Esophagus muscularis mucosa (tissue), 4 donors: ENCODE results near the gene NNT. TPM values are rescaled to one million over a fixed set of nuclear protein-coding genes. Genes with fewer than 3 reads are reported as not detected.
A peak's percentile ranks its signal among the peaks of the same experiment; 100 is the strongest.

ENCODE experiments used
- DNase-seq: peaks from one replicate; pipeline ENCODE4 v3.0.0-alpha.2; 2017; ENCODE audit errors: extremely low spot score
- H3K27ac ChIP-seq, 4 donors: fragments of 200-600 bp; sonication (generic); replicated peaks in 1 of 4; 1 replicate in 3 of 4; 2 replicates in 1 of 4; pipeline ENCODE4 v1.5.1; 2016 to 2019; ENCODE audit warnings: mild to moderate bottlenecking in 1 of 4
- H3K27me3 ChIP-seq, 4 donors: fragments of 200-600 bp; sonication (generic); one replicate each; pipeline versions ENCODE4 v1.5.1 to v1.6.0; 2016 to 2019
- H3K36me3 ChIP-seq, 4 donors: fragments of 200-600 bp; sonication (generic); one replicate each; pipeline ENCODE4 v1.5.1; 2016 to 2019
- H3K4me1 ChIP-seq, 4 donors: fragments of 200-600 bp; sonication (generic); one replicate each; pipeline ENCODE4 v1.5.1; 2016 to 2019
- H3K4me3 ChIP-seq, 4 donors: fragments of 200-600 bp; sonication (generic); 1 replicate in 2 of 4; 2 replicates in 2 of 4; pipeline ENCODE4 v1.5.1; 2016 to 2019; ENCODE audit warnings: mild to moderate bottlenecking in 4 of 4, moderate library complexity in 1 of 4
- H3K9me3 ChIP-seq, 4 donors: fragments of 200-600 bp; sonication (generic); 1 replicate in 3 of 4; 2 replicates in 1 of 4; pipeline ENCODE4 v1.5.1; 2016 to 2019
- CTCF ChIP-seq, 3 experiments: fragments of 200-600 bp in 2 of 3; fragments of 450-650 bp in 1 of 3; sonication (generic) in 2 of 3; IDR thresholded peaks; one replicate each; pipeline ENCODE4 v1.5.1; 2017 to 2019; ENCODE audit warnings: antibody characterized with exemption in 3 of 3, mild to moderate bottlenecking in 2 of 3, moderate library complexity in 1 of 3
- EP300 ChIP-seq: sonication (generic); formaldehyde crosslinking; IDR thresholded peaks from one replicate; pipeline ENCODE4 v1.6.1; 2017; ENCODE audit warnings: antibody characterized with exemption
- POLR2A ChIP-seq: fragments of 450-650 bp; IDR thresholded peaks from one replicate; pipeline ENCODE4 v1.6.1; 2017; ENCODE audit warnings: antibody characterized with exemption, moderate library complexity, mild to moderate bottlenecking, low read depth
- POLR2AphosphoS5 ChIP-seq, 2 donors: sonication (generic); formaldehyde crosslinking; IDR thresholded peaks; one replicate each; pipeline ENCODE4 v1.6.1; 2017; ENCODE audit warnings: antibody characterized with exemption in 2 of 2
- WGBS: methylation state at CpG from one replicate; pipeline ENCODE4 v1.1.5; 2018; 5-methylcytosine and 5-hydroxymethylcytosine counted together
- intact Hi-C: fragments of 100-400 bp; cut with DNase I; formaldehyde crosslinking; loops from one replicate; pipeline ENCODE4 v1.15.1; 2023
- total RNA-seq, 4 donors: library from RNA; depleted of rRNA; stranded (reverse); fragments of >200 nt; gene quantifications; one replicate each; pipeline versions ENCODE4 v1.1.0 to v1.2.1, GENCODE V29; 2016

NNT gene
- total RNA-seq, 4 donors from 2014 or later: 49.0 to 90.1 (median 70.3) TPM

- no peak for DNase-seq
- no peak overlapping the region for H3K4me3 ChIP-seq
- H3K4me1 ChIP-seq: peaks cover 37 to 60% (median 43%) of the 10 kb centered on the region in 4 donors
- intact Hi-C loops: loop anchor here (10.0 kb wide), 1 partner anchor 1139 kb away; no protein-coding TSS in a partner anchor
- H3K27me3 ChIP-seq: no peaks in the 10 kb centered on the region
- TF ChIP-seq CTCF (IDR thresholded peaks at IDR 0.05) (no peak), POLR2AphosphoS5 (IDR thresholded peaks at IDR 0.05) (peak in 1 of 2 donors; percentile 50)
- H3K27ac ChIP-seq: peak overlapping the region in 1 of 4 donors; percentile 28
- peaks cover 0 to 20% (median 7%) of the 10 kb centered on the region in 4 donors for H3K36me3 ChIP-seq
- no peaks in the 10 kb centered on the region for H3K9me3 ChIP-seq
- WGBS: 83% methylated on average over 2 of the region's 2 CpGs
Observed at GRCh38 chr5:43636076-43636475, 33.1 kb downstream of the NNT start.

- peaks cover 0 to 16% (median 6%) of the 10 kb centered on the region in 4 donors for H3K36me3 ChIP-seq
- peaks cover 35 to 56% (median 42%) of the 10 kb centered on the region in 4 donors for H3K4me1 ChIP-seq
- H3K4me3 ChIP-seq: no peak overlapping the region
- no peaks in the 10 kb centered on the region for H3K9me3 ChIP-seq
- intact Hi-C loops: loop anchor here (10.0 kb wide), 1 partner anchor 1137 kb away; no protein-coding TSS in a partner anchor
- H3K27ac ChIP-seq: no peak overlapping the region
- no peak for TF ChIP-seq EP300
- TF ChIP-seq CTCF (IDR thresholded peaks at IDR 0.05): no peak
- TF ChIP-seq POLR2A: no peak
- no peak for TF ChIP-seq POLR2AphosphoS5 (IDR thresholded peaks at IDR 0.05)
- 93% methylated on average over 1 of the region's 1 CpG for WGBS
- H3K27me3 ChIP-seq: no peaks in the 10 kb centered on the region
- DNase-seq: no peak
Observed at GRCh38 chr5:43637416-43637815, 34.4 kb downstream of the NNT start.

- no peak for DNase-seq
- 83% methylated on average over 2 of the region's 2 CpGs for WGBS
- Histone ChIP-seq H3K27me3 (no peaks in the 10 kb centered on the region), H3K4me3 (no peak overlapping the region), H3K36me3 (peaks cover 0 to 14% (median 1%) of the 10 kb centered on the region in 4 donors), H3K27ac (no peak overlapping the region), H3K9me3 (no peaks in the 10 kb centered on the region), H3K4me1 (peaks cover 38 to 57% (median 45%) of the 10 kb centered on the region in 4 donors)
- intact Hi-C loops: loop anchor here (10.0 kb wide), 1 partner anchor 1137 kb away; no protein-coding TSS in a partner anchor
- TF ChIP-seq CTCF (IDR thresholded peaks at IDR 0.05) (no peak), POLR2AphosphoS5 (IDR thresholded peaks at IDR 0.05) (no peak), EP300 (no peak), POLR2A (no peak)
Observed at GRCh38 chr5:43638107-43638506, 35.1 kb downstream of the NNT start.

GRCh38 chr5:43638546-43638945 lies 35.6 kb downstream of the NNT start:
- H3K9me3 ChIP-seq: no peaks in the 10 kb centered on the region
- peaks cover 0 to 14% (median 0%) of the 10 kb centered on the region in 4 donors for H3K36me3 ChIP-seq
- intact Hi-C loops: loop anchor here (10.0 kb wide), 1 partner anchor 1136 kb away; no protein-coding TSS in a partner anchor
- no peak overlapping the region for H3K4me3 ChIP-seq
- H3K27me3 ChIP-seq: no peaks in the 10 kb centered on the region
- H3K27ac ChIP-seq: no peak overlapping the region
- no peak for DNase-seq
- H3K4me1 ChIP-seq: peaks cover 37 to 57% (median 45%) of the 10 kb centered on the region in 4 donors
- TF ChIP-seq EP300 (no peak), POLR2A (no peak), POLR2AphosphoS5 (IDR thresholded peaks at IDR 0.05) (no peak), CTCF (IDR thresholded peaks at IDR 0.05) (no peak)

GRCh38 chr5:43639566-43639965 lies 36.6 kb downstream of the NNT start:
- peaks cover 0 to 20% (median 1%) of the 10 kb centered on the region in 4 donors for H3K36me3 ChIP-seq
- no peaks in the 10 kb centered on the region for H3K9me3 ChIP-seq
- peaks cover 32 to 57% (median 44%) of the 10 kb centered on the region in 4 donors for H3K4me1 ChIP-seq
- peak overlapping the region in 1 of 4 donors; percentile 18 for H3K27ac ChIP-seq
- H3K27me3 ChIP-seq: no peaks in the 10 kb centered on the region
- TF ChIP-seq POLR2A (no peak), POLR2AphosphoS5 (IDR thresholded peaks at IDR 0.05) (no peak), EP300 (no peak), CTCF (IDR thresholded peaks at IDR 0.05) (no peak)
- intact Hi-C loops: loop anchor here (10.0 kb wide), 1 partner anchor 1135 kb away; no protein-coding TSS in a partner anchor
- no peak for DNase-seq
- H3K4me3 ChIP-seq: no peak overlapping the region
- WGBS: 79% methylated on average over 1 of the region's 1 CpG
